ENCODE measurements around the gene STRA6. TPM values are rescaled to one million over a fixed set of nuclear protein-coding genes. Genes with fewer than 3 reads are reported as not detected.
"Not testable (repeated sequence)": the region's sequence is repeated elsewhere in the genome, so short reads cannot be mapped to it uniquely, and the experiment has no call there.

The STRA6 gene
- total and polyA plus RNA-seq, 4 donors, result 0.16 to 0.51 (median 0.49) TPM; not detected in 1

DNA sequence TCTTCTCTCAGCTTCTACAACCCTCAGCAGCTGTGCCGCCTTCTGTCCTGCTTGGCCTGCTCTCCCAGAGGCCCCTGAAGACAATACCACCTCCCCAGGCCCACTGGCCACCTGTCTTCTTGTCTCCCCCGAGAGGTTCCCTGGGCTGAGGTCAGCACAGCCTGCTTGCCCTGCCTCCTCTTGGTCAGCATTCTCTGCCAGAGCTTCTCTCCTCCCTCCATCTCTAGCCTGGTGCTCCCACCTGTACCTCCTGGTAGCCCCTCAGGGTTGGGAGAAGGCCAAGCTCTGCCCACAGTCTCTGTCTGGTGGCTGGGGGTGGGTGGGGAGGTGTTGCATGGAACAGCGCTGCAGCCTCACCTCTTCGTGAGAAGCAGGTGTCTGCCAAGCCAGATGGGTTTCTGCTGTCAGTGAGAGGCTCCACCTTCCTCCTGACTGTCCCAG is 34.7 kb downstream of the STRA6 start:
- H3K27me3 ChIP-seq (ENCODE audit: control insufficient read depth in 1 of 2, insufficient read depth in 2 of 2, low read length in 1 of 2), result no peaks in the 10 kb centered on the region
- no peaks in the 10 kb centered on the region for H3K9me3 ChIP-seq (ENCODE audit: control insufficient read depth, low read length)
- H3K36me3 ChIP-seq (ENCODE audit: control insufficient read depth in 1 of 2, insufficient read depth in 2 of 2, low read length in 1 of 2), result no peaks in the 10 kb centered on the region
- H3K4me3 ChIP-seq (ENCODE audit: low read length in 2 of 2), result no peak overlapping the region
- DNase-seq (peak in 1 of 2 donors; percentile 47), ATAC-seq (ENCODE audit: low FRiP score) (no peak)
- no peak overlapping the region for H3K27ac ChIP-seq (ENCODE audit: low read depth in 1 of 2, low read length in 2 of 2)
- no peaks in the 10 kb centered on the region for H3K4me1 ChIP-seq (ENCODE audit: control insufficient read depth in 1 of 2, insufficient read depth in 2 of 2, low read length in 2 of 2)
- 89 to 93% methylated on average over 4 of the region's 4 CpGs for WGBS, 2 donors
- intact Hi-C loops (cut with DNase I), result no loop called here

DNA sequence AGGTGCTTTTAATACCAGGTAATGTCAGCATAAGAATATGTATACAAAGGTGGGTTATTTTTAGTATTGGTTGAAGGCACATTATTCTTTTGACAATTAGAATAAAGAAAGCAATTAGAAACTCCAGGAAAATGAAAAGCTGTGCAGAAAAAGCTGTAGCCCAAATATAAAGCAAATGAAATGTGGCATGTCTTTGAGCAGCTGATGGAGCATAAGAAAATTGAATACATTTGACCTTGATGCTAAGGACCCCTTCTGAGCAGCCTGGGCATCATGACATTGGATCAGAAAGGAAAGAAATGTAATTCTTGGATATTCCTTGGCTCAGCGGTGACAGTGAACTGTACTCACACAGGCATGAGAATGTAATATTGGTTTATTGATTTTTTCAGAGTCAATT is 37.1 kb downstream of the STRA6 start:
- Histone ChIP-seq H3K27ac (ENCODE audit: low read depth in 1 of 2, low read length in 2 of 2) (no peak overlapping the region), H3K27me3 (ENCODE audit: control insufficient read depth in 1 of 2, insufficient read depth in 2 of 2, low read length in 1 of 2) (no peaks in the 10 kb centered on the region)
- WGBS, 2 donors, result 97% methylated on average over 1 of the region's 1 CpG

DNA sequence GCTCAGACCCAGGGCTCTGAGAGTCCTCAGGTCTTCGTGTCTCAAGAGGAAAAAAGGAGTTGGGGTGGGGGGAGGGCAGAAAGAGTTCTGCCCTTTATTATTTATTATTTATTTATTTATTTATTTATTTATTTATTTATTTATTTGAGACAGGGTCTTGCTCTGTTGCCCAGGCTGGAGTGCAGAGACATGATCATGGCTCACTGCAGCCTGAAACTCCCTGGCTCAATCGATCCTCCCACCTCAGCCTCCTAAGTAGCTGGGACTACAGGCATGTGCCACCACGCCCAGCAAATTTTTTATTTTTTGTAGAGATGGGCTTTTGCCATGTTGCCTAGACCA is 40.4 kb downstream of the STRA6 start:
- 80 to 82% methylated on average over 3 of the region's 3 CpGs for WGBS, 2 donors
- H3K4me1 ChIP-seq (ENCODE audit: control insufficient read depth in 1 of 2, insufficient read depth in 2 of 2, low read length in 2 of 2); intact Hi-C loops (cut with DNase I); H3K27ac ChIP-seq (ENCODE audit: low read depth in 1 of 2, low read length in 2 of 2); ATAC-seq (ENCODE audit: low FRiP score); H3K4me3 ChIP-seq (ENCODE audit: low read length in 2 of 2); H3K36me3 ChIP-seq (ENCODE audit: control insufficient read depth in 1 of 2, insufficient read depth in 2 of 2, low read length in 1 of 2); H3K27me3 ChIP-seq (ENCODE audit: control insufficient read depth in 1 of 2, insufficient read depth in 2 of 2, low read length in 1 of 2); H3K9me3 ChIP-seq (ENCODE audit: control insufficient read depth, low read length); DNase-seq: not testable (repeated sequence)

More for the DNA sequence above, 37.1 kb downstream of the STRA6 start:
- H3K4me1 ChIP-seq (ENCODE audit: control insufficient read depth in 1 of 2, insufficient read depth in 2 of 2, low read length in 2 of 2), result no peaks in the 10 kb centered on the region
- no peak overlapping the region for H3K4me3 ChIP-seq (ENCODE audit: low read length in 2 of 2)
- no peak for DNase-seq
- H3K36me3 ChIP-seq (ENCODE audit: control insufficient read depth in 1 of 2, insufficient read depth in 2 of 2, low read length in 1 of 2), result no peaks in the 10 kb centered on the region
- ATAC-seq (ENCODE audit: low FRiP score), result no peak
- intact Hi-C loops (cut with DNase I), result no loop called here
- no peaks in the 10 kb centered on the region for H3K9me3 ChIP-seq (ENCODE audit: control insufficient read depth, low read length)

DNA sequence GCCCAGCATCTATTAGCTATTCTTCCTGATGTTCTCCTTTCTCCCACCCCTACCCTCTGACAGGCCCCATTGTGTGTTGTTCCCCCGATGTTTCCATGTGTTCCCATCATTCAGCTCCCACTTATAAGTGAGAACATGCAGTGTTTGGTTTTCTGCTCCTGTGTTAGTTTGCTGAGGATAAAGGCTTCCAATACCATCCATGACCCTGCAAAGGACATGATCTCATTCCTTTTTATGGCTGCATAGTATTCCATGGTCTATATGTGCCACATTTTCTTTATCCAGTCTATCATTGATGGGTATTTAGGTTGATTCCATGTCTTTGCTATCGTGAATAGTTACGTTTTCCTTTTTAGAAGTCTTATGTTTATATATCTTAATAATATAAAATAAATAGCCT is 42.2 kb downstream of the STRA6 start:
- H3K4me3 ChIP-seq (ENCODE audit: low read length in 2 of 2); intact Hi-C loops (cut with DNase I); H3K36me3 ChIP-seq (ENCODE audit: control insufficient read depth in 1 of 2, insufficient read depth in 2 of 2, low read length in 1 of 2); H3K4me1 ChIP-seq (ENCODE audit: control insufficient read depth in 1 of 2, insufficient read depth in 2 of 2, low read length in 2 of 2); H3K27me3 ChIP-seq (ENCODE audit: control insufficient read depth in 1 of 2, insufficient read depth in 2 of 2, low read length in 1 of 2); H3K9me3 ChIP-seq (ENCODE audit: control insufficient read depth, low read length); H3K27ac ChIP-seq (ENCODE audit: low read depth in 1 of 2, low read length in 2 of 2); DNase-seq; ATAC-seq (ENCODE audit: low FRiP score): not testable (repeated sequence)
- 93 to 96% methylated on average over 3 of the region's 3 CpGs for WGBS, 2 donors

DNA sequence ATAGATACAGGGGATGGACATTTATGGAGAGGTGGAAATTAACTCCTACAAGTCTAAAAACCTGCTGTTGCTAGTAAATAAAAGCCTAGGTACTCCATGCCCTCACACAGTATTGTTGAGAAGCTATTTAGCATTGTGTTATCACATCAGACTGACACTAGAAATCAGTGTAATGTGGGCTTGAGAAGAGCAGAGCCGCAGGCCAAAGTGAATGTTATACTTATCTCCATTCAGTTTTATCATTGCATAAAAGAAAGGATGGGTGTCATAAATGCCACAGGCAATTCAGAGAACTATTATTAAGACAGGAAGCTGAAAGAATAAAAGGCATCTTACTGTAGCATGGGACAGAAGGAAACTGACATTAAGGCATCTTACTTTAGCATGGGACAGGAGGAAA is 42.8 kb downstream of the STRA6 start:
- intact Hi-C loops (cut with DNase I), result loop anchor here in 1 of 2 donors (2.0 kb wide), 1 partner anchor 19 kb away; no protein-coding TSS in a partner anchor
- DNase-seq, result no peak

DNA sequence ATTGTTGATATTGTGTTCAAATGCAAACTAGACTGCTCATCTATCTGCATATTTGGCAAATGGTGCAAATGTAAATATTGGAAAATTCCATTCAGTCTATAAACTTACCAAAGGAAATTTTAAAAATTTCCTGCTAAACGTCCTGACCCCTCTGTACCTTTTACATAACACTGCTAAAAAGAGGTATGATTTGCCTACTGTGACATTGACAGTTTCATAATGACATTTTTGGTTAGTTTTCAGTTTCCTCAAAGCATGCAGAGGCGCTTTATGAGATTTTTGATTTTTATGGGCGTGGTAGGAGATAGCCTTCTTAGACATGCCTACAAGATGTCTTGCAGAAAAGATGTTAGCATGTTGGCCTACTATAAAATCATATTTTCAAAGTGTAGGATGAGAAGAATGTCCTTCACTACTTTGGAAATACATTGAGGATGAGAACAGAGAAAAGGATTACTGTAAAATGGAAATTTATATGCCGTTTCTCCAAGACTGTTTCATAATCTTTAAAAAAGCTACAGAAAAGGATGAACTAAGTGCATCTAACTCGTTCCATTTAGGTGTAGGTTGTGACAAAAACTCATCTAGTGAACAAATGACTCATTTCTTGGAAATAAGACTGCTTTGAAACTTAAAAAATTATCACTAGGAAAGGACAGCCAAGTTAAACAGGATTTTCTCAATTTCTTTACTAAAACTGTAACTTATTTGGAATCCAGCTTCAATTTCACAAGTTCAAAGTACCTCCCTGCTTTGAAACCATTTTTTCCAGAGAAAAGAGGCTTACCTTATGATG is 43.5 kb downstream of the STRA6 start:
- no peak overlapping the region for H3K27ac ChIP-seq (ENCODE audit: low read depth in 1 of 2, low read length in 2 of 2)
- ATAC-seq (ENCODE audit: low FRiP score) (no peak), DNase-seq (no peak)
- H3K4me3 ChIP-seq (ENCODE audit: low read length in 2 of 2), result no peak overlapping the region
- H3K27me3 ChIP-seq (ENCODE audit: control insufficient read depth in 1 of 2, insufficient read depth in 2 of 2, low read length in 1 of 2), result no peaks in the 10 kb centered on the region
- intact Hi-C loops (cut with DNase I), result loop anchor here in 1 of 2 donors (2.0 kb wide), 1 partner anchor 20 kb away; no protein-coding TSS in a partner anchor
- H3K4me1 ChIP-seq (ENCODE audit: control insufficient read depth in 1 of 2, insufficient read depth in 2 of 2, low read length in 2 of 2), result peaks cover 0 to 2% of the 10 kb centered on the region in 2 donors
- 60 to 63% methylated on average over 5 of the region's 5 CpGs for WGBS, 2 donors
- H3K9me3 ChIP-seq (ENCODE audit: control insufficient read depth, low read length), result no peaks in the 10 kb centered on the region
- no peaks in the 10 kb centered on the region for H3K36me3 ChIP-seq (ENCODE audit: control insufficient read depth in 1 of 2, insufficient read depth in 2 of 2, low read length in 1 of 2)

More for the DNA sequence above, 42.8 kb downstream of the STRA6 start:
- WGBS, 2 donors, result 89 to 93% methylated on average over 1 of the region's 1 CpG
- no peaks in the 10 kb centered on the region for H3K27me3 ChIP-seq (ENCODE audit: control insufficient read depth in 1 of 2, insufficient read depth in 2 of 2, low read length in 1 of 2)
- H3K4me1 ChIP-seq (ENCODE audit: control insufficient read depth in 1 of 2, insufficient read depth in 2 of 2, low read length in 2 of 2), result peaks cover 0 to 2% of the 10 kb centered on the region in 2 donors
- no peaks in the 10 kb centered on the region for H3K9me3 ChIP-seq (ENCODE audit: control insufficient read depth, low read length)
- H3K27ac ChIP-seq (ENCODE audit: low read depth in 1 of 2, low read length in 2 of 2), result no peak overlapping the region
- H3K36me3 ChIP-seq (ENCODE audit: control insufficient read depth in 1 of 2, insufficient read depth in 2 of 2, low read length in 1 of 2), result no peaks in the 10 kb centered on the region
- H3K4me3 ChIP-seq (ENCODE audit: low read length in 2 of 2), result no peak overlapping the region
- ATAC-seq (ENCODE audit: low FRiP score), result no peak

DNA sequence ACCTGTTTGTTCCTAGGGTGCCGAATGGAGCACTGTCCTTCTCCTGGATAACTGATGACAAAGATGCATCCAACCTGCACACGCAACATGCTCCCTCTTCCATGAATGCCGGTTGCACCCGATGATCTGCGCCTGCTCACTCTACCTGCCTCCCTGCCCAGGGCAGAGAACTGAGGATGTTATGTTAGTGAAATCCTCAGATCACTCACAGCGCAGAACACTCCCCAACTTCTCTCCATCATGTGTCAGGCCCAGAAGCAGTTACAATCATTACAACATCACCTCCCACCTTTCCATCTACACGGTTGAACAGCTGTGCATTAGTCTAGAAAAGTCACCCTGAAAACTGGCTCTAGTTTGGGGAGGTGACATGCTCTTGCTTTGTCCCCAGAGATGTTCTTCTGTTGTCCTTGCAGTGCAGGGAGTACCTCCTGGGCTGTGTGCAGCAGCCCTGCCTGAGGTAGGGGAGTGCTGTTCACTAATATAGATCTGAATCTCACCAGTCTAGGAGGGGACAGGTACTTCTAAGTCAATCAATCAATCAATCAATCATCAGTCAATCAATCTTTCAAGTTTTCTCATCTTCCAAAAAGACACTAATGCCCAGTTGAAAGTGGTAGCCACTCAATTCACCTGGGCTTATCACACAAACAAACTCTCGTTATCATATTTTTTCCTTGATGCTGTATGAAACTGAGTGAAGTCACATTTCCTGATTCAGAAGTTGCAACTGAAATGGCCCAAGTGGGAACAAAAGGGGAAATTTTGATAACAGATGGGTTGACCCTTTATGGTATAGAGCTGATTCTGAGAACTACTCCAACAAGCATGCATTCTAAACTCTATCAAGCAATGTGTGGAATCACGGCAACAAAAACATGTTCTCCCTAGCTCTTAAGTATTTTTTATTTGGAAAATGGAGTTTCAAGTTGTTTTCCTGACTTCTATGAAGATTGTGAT is 44.4 kb downstream of the STRA6 start:
- DNase-seq (no peak), ATAC-seq (ENCODE audit: low FRiP score) (no peak)
- Histone ChIP-seq H3K27me3 (ENCODE audit: control insufficient read depth in 1 of 2, insufficient read depth in 2 of 2, low read length in 1 of 2) (no peaks in the 10 kb centered on the region), H3K27ac (ENCODE audit: low read depth in 1 of 2, low read length in 2 of 2) (peak overlapping the region in 1 of 2 donors; percentile 74), H3K36me3 (ENCODE audit: control insufficient read depth in 1 of 2, insufficient read depth in 2 of 2, low read length in 1 of 2) (no peaks in the 10 kb centered on the region), H3K4me3 (ENCODE audit: low read length in 2 of 2) (no peak overlapping the region), H3K4me1 (ENCODE audit: control insufficient read depth in 1 of 2, insufficient read depth in 2 of 2, low read length in 2 of 2) (peaks cover 0 to 2% of the 10 kb centered on the region in 2 donors), H3K9me3 (ENCODE audit: control insufficient read depth, low read length) (no peaks in the 10 kb centered on the region)
- 89 to 90% methylated on average over 9 of the region's 9 CpGs for WGBS, 2 donors
- intact Hi-C loops (cut with DNase I), result loop anchor here in 1 of 2 donors (2.0 kb wide), 1 partner anchor 21 kb away; no protein-coding TSS in a partner anchor

DNA sequence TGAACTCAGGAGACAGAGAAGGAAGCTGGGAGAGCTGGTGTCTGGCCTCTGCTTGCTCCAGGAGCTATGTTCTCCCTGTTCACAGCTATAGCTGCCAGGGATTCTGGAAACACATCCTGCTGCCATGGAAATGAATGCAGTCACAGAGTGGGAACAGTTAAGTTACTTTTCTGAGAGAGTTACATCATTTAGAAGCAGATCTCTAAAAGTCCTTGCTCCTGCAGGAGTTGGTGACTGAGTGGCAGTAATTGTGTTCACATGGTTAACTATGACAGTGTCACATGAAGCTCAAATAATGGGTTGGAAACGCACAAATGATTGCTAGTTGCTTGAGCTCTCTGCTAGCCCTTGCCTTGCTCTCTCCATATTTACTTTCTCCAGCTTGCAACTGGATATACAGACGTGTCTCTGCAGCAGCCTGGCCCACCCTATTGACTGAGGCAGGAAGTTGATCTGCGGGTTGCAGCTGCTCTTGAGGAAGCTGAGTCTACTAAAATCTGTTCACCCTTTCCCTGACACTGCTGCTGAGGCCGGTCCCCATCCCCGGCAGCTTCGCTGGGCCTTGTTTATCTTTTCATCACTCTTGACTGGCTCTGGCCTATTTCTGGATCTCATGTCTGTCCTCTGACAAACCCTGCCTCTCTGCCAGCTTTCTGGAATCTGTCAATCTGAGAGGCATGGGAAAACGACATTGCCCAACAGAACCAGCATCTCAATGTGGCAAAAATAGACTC is 45.7 kb downstream of the STRA6 start:
- Histone ChIP-seq H3K4me1 (ENCODE audit: control insufficient read depth in 1 of 2, insufficient read depth in 2 of 2, low read length in 2 of 2) (peaks cover 0 to 2% of the 10 kb centered on the region in 2 donors), H3K27ac (ENCODE audit: low read depth in 1 of 2, low read length in 2 of 2) (peak overlapping the region in 1 of 2 donors; percentile 75), H3K4me3 (ENCODE audit: low read length in 2 of 2) (no peak overlapping the region), H3K9me3 (ENCODE audit: control insufficient read depth, low read length) (no peaks in the 10 kb centered on the region), H3K27me3 (ENCODE audit: control insufficient read depth in 1 of 2, insufficient read depth in 2 of 2, low read length in 1 of 2) (no peaks in the 10 kb centered on the region), H3K36me3 (ENCODE audit: control insufficient read depth in 1 of 2, insufficient read depth in 2 of 2, low read length in 1 of 2) (no peaks in the 10 kb centered on the region)
- DNase-seq, result peak in 1 of 2 donors; percentile 74
- intact Hi-C loops (cut with DNase I), result no loop called here
- peak; percentile 84 for ATAC-seq (ENCODE audit: low FRiP score)
- WGBS, 2 donors, result 1 to 2% methylated on average over 7 of the region's 7 CpGs
